ELF-1 (cell line): ENCODE measurements around the gene DPF3.
A peak's percentile ranks its signal among the peaks of the same experiment; 100 is the strongest.

Experiments used
- DNase-seq: peaks from one replicate; pipeline ENCODE4 v3.0.0-alpha.2; 2016; ENCODE audit warnings: low read depth, low spot score

Gene DPF3

GRCh38 chr14:72646861-72647528, 246.9 kb downstream of the DPF3 start:
- DNase-seq = no peak

- DNase-seq = peak; percentile 64
These were observed 248.2 kb downstream of the DPF3 start for GRCh38 chr14:72645706-72646105.

- DNase-seq = no peak
These were observed 249.0 kb downstream of the DPF3 start for GRCh38 chr14:72644758-72645489.

- no peak for DNase-seq
These were observed 249.9 kb downstream of the DPF3 start for GRCh38 chr14:72644038-72644437.

- DNase-seq = peak; percentile 83
These were observed 250.5 kb downstream of the DPF3 start for GRCh38 chr14:72643317-72643801.

- no peak for DNase-seq
These were observed 252.9 kb downstream of the DPF3 start for GRCh38 chr14:72640911-72641485.

GRCh38 chr14:72638021-72638420, 255.9 kb downstream of the DPF3 start:
- no peak for DNase-seq

GRCh38 chr14:72636871-72637270, 257.0 kb downstream of the DPF3 start:
- DNase-seq = no peak

GRCh38 chr14:72636094-72636493, 257.8 kb downstream of the DPF3 start:
- no peak for DNase-seq

GRCh38 chr14:72634691-72635616, 258.9 kb downstream of the DPF3 start:
- DNase-seq = no peak

GRCh38 chr14:72633551-72633950, 260.4 kb downstream of the DPF3 start:
- no peak for DNase-seq

GRCh38 chr14:72632727-72633126, 261.2 kb downstream of the DPF3 start:
- no peak for DNase-seq

- no peak for DNase-seq
These were observed 262.5 kb downstream of the DPF3 start for GRCh38 chr14:72631401-72631800.

- DNase-seq = no peak
These were observed 263.5 kb downstream of the DPF3 start for GRCh38 chr14:72630374-72630773.

GRCh38 chr14:72629534-72629933, 264.4 kb downstream of the DPF3 start:
- no peak for DNase-seq

- no peak for DNase-seq
These were observed 268.2 kb downstream of the DPF3 start for GRCh38 chr14:72625689-72626088.

GRCh38 chr14:72621387-72622065, 272.4 kb downstream of the DPF3 start:
- DNase-seq = peak; percentile 25

GRCh38 chr14:72619881-72620280, 274.0 kb downstream of the DPF3 start:
- no peak for DNase-seq

GRCh38 chr14:72619111-72619571, 274.8 kb downstream of the DPF3 start:
- peak; percentile 85 for DNase-seq

- no peak for DNase-seq
These were observed 275.5 kb downstream of the DPF3 start for GRCh38 chr14:72618424-72618823.
